K562 (cell line): Measurements from ENCODE around the gene CDC45. TPM values are rescaled to one million over a fixed set of nuclear protein-coding genes. Genes with fewer than 3 reads are reported as not detected.
A peak's percentile ranks its signal among the peaks of the same experiment; 100 is the strongest.

Experiments used
- C11orf30 ChIP-seq: fragments of 450-650 bp; IDR thresholded peaks from 2 replicates; pipeline ENCODE4 v1.6.1; 2016; ENCODE audit warnings: low read depth, mild to moderate bottlenecking
- HMG20A ChIP-seq: fragments of 450-650 bp; formaldehyde crosslinking; conservative IDR thresholded peaks from 2 replicates; pipeline ENCODE4 v1.4.0; 2020; ENCODE audit warnings: mild to moderate bottlenecking, mixed read lengths
- LCOR ChIP-seq: sonication (generic); formaldehyde crosslinking; IDR thresholded peaks from 2 replicates; pipeline ENCODE4 v1.8.0; 2022; ENCODE audit warnings: mild to moderate bottlenecking, missing genetic modification reagents
- MAFG ChIP-seq: fragments of 450-650 bp; conservative IDR thresholded peaks from 2 replicates; pipeline ENCODE4 v1.6.1; 2016; ENCODE audit warnings: missing genetic modification characterization, missing compliant biosample characterization
- PRMT5 ChIP-seq: sonication (generic); formaldehyde crosslinking; IDR thresholded peaks from 2 replicates; pipeline ENCODE4 v1.5.0; 2020; ENCODE audit warnings: missing genetic modification reagents
- RBBP5 ChIP-seq: fragments of 200-600 bp; sonication (generic); IDR thresholded peaks from 2 replicates; pipeline ENCODE4 v1.6.1; 2012; ENCODE audit warnings: borderline replicate concordance, mild to moderate bottlenecking, low read length, control low read depth, inconsistent platforms; ENCODE audit not compliant: insufficient read depth, poor library complexity, severe bottlenecking
- RUNX1 ChIP-seq: sonication (generic); IDR thresholded peaks from 2 replicates; pipeline ENCODE4 v1.6.1; 2016; ENCODE audit warnings: antibody characterized with exemption, low read depth
- SP1 ChIP-seq: sonication (generic); formaldehyde crosslinking; IDR thresholded peaks from 2 replicates; pipeline ENCODE4 v1.8.1; 2022; ENCODE audit warnings: mild to moderate bottlenecking, missing genetic modification reagents
- SRSF1 ChIP-seq: fragments of 200-400 bp; formaldehyde crosslinking; IDR thresholded peaks from 2 replicates; pipeline ENCODE4 v1.6.1; 2017; ENCODE audit warnings: mild to moderate bottlenecking, low read depth, low read length, moderate library complexity
- THAP12 ChIP-seq: fragments of 250-450 bp; sonication (Bioruptor Pico); IDR thresholded peaks from 2 replicates; pipeline ENCODE4 v1.9.0; 2021; ENCODE audit warnings: mild to moderate bottlenecking, inconsistent platforms
- ZBTB8A ChIP-seq: fragments of 450-650 bp; IDR thresholded peaks from 2 replicates; pipeline ENCODE4 v1.6.1; 2018; ENCODE audit warnings: mild to moderate bottlenecking, moderate library complexity; ENCODE audit not compliant: partially characterized antibody
- ZNF277 ChIP-seq: fragments of 250-450 bp; sonication (Bioruptor Pico); IDR thresholded peaks from 2 replicates; pipeline ENCODE4 v1.8.0; 2022; ENCODE audit warnings: inconsistent platforms, mild to moderate bottlenecking, moderate library complexity, borderline replicate concordance
- polyA plus RNA-seq, 8 experiments: library from polyadenylated mRNA; depleted of rRNA in 4 of 8; stranded (reverse) in 5 of 8; unstranded in 3 of 8; fragments of >200 nt; fragmentation: Nextera tagmentation in 2 of 8; fragmentation: Illumina TruSeq in 1 of 8; extraction: Ambion mirVana in 2 of 8; extraction: Trizol in 1 of 8; gene quantifications; 2 replicates each; pipeline versions ENCODE4 v1.2.1 to v1.2.3, GENCODE V29; 2011 to 2014; ENCODE audit warnings: inconsistent platforms in 1 of 8, missing spikeins in 1 of 8
- total RNA-seq, 7 experiments: library from RNA; depleted of rRNA in 6 of 7; stranded (reverse); fragments of >200 nt in 6 of 7; fragmentation: Illumina TruSeq in 2 of 7; extraction: Trizol in 2 of 7; gene quantifications; 2 replicates each; pipeline versions ENCODE4 v1.2.1 to v1.2.3, GENCODE V29; 2011 to 2021; ENCODE audit warnings: low replicate concordance in 1 of 7
- TF ChIP-seq, protein P1 (sequence below): fragments of 450-650 bp; IDR thresholded peaks from 2 replicates; pipeline ENCODE4 v1.6.1; 2016
- TF ChIP-seq, protein P2 (sequence below): fragments of 450-650 bp; formaldehyde crosslinking; IDR thresholded peaks from 2 replicates; pipeline ENCODE4 v1.4.0; 2020; ENCODE audit warnings: mild to moderate bottlenecking, moderate library complexity
- TF ChIP-seq, protein P3 (sequence below): fragments of 150-350 bp; conservative IDR thresholded peaks from 2 replicates; pipeline ENCODE4 v1.6.1; 2014; ENCODE audit warnings: low read length
- TF ChIP-seq, protein P4 (sequence below): fragments of 250-450 bp; sonication (Bioruptor Pico); IDR thresholded peaks from 2 replicates; pipeline ENCODE4 v1.8.0; 2022; ENCODE audit warnings: moderate library complexity, mild to moderate bottlenecking, inconsistent platforms

Gene CDC45
- total and polyA plus RNA-seq, 9 of the 15 experiments (the other 6 are each of a cell fraction or from before 2014, with no cell fraction given), result 251 to 580 (median 410) TPM

DNA sequence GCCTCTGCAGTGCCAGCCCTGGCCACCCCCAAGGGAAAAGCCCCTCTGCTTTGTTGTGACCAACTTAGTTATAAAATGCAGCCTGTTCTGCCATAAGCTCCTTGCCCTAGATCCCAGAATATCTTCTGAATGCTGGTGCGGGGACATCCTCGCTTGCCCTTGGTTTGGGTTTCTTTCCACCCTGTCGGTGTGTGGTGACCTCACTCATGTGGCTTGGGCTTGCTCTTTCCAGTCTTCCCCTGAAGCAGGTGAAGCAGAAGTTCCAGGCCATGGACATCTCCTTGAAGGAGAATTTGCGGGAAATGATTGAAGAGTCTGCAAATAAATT is 27.8 kb downstream of the CDC45 start (continued):
- TF ChIP-seq HMG20A, result no peak
- TF ChIP-seq MAFG (tag), result no peak
- no peak for TF ChIP-seq SRSF1
- TF ChIP-seq RBBP5, result no peak
- no peak for TF ChIP-seq C11orf30
- TF ChIP-seq SP1 (CRISPR knock-in tag), result 0 out of 2 replicates have a peak, but pooled peaks have one; percentile 3
- TF ChIP-seq, protein P1, sequence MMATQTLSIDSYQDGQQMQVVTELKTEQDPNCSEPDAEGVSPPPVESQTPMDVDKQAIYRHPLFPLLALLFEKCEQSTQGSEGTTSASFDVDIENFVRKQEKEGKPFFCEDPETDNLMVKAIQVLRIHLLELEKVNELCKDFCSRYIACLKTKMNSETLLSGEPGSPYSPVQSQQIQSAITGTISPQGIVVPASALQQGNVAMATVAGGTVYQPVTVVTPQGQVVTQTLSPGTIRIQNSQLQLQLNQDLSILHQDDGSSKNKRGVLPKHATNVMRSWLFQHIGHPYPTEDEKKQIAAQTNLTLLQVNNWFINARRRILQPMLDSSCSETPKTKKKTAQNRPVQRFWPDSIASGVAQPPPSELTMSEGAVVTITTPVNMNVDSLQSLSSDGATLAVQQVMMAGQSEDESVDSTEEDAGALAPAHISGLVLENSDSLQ, result no peak
- no peak for TF ChIP-seq ZBTB8A
- TF ChIP-seq THAP12 (CRISPR knock-in tag), result no peak
- TF ChIP-seq, protein P2, sequence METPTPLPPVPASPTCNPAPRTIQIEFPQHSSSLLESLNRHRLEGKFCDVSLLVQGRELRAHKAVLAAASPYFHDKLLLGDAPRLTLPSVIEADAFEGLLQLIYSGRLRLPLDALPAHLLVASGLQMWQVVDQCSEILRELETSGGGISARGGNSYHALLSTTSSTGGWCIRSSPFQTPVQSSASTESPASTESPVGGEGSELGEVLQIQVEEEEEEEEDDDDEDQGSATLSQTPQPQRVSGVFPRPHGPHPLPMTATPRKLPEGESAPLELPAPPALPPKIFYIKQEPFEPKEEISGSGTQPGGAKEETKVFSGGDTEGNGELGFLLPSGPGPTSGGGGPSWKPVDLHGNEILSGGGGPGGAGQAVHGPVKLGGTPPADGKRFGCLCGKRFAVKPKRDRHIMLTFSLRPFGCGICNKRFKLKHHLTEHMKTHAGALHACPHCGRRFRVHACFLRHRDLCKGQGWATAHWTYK (CRISPR knock-in tag), result no peak
- TF ChIP-seq, protein P3, sequence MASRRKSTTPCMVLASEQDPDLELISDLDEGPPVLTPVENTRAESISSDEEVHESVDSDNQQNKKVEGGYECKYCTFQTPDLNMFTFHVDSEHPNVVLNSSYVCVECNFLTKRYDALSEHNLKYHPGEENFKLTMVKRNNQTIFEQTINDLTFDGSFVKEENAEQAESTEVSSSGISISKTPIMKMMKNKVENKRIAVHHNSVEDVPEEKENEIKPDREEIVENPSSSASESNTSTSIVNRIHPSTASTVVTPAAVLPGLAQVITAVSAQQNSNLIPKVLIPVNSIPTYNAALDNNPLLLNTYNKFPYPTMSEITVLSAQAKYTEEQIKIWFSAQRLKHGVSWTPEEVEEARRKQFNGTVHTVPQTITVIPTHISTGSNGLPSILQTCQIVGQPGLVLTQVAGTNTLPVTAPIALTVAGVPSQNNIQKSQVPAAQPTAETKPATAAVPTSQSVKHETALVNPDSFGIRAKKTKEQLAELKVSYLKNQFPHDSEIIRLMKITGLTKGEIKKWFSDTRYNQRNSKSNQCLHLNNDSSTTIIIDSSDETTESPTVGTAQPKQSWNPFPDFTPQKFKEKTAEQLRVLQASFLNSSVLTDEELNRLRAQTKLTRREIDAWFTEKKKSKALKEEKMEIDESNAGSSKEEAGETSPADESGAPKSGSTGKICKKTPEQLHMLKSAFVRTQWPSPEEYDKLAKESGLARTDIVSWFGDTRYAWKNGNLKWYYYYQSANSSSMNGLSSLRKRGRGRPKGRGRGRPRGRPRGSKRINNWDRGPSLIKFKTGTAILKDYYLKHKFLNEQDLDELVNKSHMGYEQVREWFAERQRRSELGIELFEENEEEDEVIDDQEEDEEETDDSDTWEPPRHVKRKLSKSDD, result no peak
- TF ChIP-seq ZNF277 (CRISPR knock-in tag), result no peak
- 0 out of 2 replicates have a peak, but pooled peaks have one; percentile 22 for TF ChIP-seq PRMT5
- TF ChIP-seq RUNX1, result no peak
- TF ChIP-seq, protein P4, sequence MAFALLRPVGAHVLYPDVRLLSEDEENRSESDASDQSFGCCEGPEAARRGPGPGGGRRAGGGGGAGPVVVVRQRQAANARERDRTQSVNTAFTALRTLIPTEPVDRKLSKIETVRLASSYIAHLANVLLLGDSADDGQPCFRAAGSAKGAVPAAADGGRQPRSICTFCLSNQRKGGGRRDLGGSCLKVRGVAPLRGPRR, result no peak
- TF ChIP-seq LCOR (CRISPR knock-in tag), result no peak
